ENCODE data around the gene ZEB1. TPM values are rescaled to one million over a fixed set of nuclear protein-coding genes. Genes with fewer than 3 reads are reported as not detected.

ZEB1 gene
- total RNA-seq, 2 donors from 2014 or later, result 0.84 TPM

DNA sequence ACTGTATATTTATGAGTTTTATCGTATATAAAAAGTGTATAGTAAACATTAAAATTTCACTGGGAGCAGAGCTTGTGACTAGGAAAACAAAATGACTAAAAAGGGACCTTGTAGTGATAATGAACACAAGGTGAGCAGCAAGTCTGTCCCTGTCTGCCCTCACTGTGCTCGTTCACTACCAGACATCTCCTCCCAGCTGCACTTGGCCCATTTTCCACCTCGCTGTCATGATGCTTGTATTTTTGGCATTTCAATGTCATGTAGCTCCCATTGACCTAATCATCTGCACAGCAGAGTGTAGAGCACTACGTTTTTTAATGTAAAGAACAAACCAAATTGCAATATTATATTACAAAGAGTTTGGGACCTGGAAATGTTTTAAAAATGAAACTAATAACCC is 207.2 kb downstream of the ZEB1 start:
- no peaks in the 10 kb centered on the region for H3K36me3 ChIP-seq (ENCODE audit: control insufficient read depth, insufficient read depth, low read length)

DNA sequence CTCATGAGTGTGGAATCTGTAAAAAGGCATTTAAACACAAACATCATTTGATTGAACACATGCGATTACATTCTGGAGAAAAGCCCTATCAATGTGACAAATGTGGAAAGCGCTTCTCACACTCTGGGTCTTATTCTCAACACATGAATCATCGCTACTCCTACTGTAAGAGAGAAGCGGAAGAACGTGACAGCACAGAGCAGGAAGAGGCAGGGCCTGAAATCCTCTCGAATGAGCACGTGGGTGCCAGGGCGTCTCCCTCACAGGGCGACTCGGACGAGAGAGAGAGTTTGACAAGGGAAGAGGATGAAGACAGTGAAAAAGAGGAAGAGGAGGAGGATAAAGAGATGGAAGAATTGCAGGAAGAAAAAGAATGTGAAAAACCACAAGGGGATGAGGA is 207.7 kb downstream of the ZEB1 start:
- H3K27me3 ChIP-seq (ENCODE audit: control insufficient read depth, insufficient read depth, low read length, poor library complexity, severe bottlenecking), result no peaks in the 10 kb centered on the region
- no peak for DNase-seq

More for the DNA sequence above, 207.2 kb downstream of the ZEB1 start:
- no peaks in the 10 kb centered on the region for H3K27me3 ChIP-seq (ENCODE audit: control insufficient read depth, insufficient read depth, low read length, poor library complexity, severe bottlenecking)
- no peak overlapping the region for H3K4me3 Mint-ChIP-seq
- H3K4me1 Mint-ChIP-seq, result peaks cover 11% of the 10 kb centered on the region
- H3K9ac ChIP-seq (ENCODE audit: extremely low read depth, low read length, poor library complexity, severe bottlenecking), result no peak overlapping the region
- no peak for DNase-seq
- H3K4me1 ChIP-seq (ENCODE audit: control insufficient read depth, insufficient read depth, low read length), result no peaks in the 10 kb centered on the region
- H3K4me3 ChIP-seq (ENCODE audit: low read length), result no peak overlapping the region
- TF ChIP-seq, protein P1, sequence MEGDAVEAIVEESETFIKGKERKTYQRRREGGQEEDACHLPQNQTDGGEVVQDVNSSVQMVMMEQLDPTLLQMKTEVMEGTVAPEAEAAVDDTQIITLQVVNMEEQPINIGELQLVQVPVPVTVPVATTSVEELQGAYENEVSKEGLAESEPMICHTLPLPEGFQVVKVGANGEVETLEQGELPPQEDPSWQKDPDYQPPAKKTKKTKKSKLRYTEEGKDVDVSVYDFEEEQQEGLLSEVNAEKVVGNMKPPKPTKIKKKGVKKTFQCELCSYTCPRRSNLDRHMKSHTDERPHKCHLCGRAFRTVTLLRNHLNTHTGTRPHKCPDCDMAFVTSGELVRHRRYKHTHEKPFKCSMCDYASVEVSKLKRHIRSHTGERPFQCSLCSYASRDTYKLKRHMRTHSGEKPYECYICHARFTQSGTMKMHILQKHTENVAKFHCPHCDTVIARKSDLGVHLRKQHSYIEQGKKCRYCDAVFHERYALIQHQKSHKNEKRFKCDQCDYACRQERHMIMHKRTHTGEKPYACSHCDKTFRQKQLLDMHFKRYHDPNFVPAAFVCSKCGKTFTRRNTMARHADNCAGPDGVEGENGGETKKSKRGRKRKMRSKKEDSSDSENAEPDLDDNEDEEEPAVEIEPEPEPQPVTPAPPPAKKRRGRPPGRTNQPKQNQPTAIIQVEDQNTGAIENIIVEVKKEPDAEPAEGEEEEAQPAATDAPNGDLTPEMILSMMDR (conservative IDR thresholded peaks at IDR 0.05), result no peak
- 98 to 100% methylated on average over 1 to 4 of the region's 4 CpGs for WGBS, 2 experiments (ENCODE audit: insufficient coverage in 1 of 2, insufficient read length in 1 of 2)
- H3K27me3 Mint-ChIP-seq (ENCODE audit: insufficient read depth), result no peaks in the 10 kb centered on the region
- H3K9me3 ChIP-seq (ENCODE audit: control insufficient read depth, low read length), result no peaks in the 10 kb centered on the region
- no peak overlapping the region for H3K27ac ChIP-seq (ENCODE audit: low read depth, low read length)
- H3K27ac Mint-ChIP-seq, result no peak overlapping the region
- no peaks in the 10 kb centered on the region for H3K36me3 Mint-ChIP-seq (ENCODE audit: low read depth)
- H3K9me3 Mint-ChIP-seq, result no peaks in the 10 kb centered on the region

DNA sequence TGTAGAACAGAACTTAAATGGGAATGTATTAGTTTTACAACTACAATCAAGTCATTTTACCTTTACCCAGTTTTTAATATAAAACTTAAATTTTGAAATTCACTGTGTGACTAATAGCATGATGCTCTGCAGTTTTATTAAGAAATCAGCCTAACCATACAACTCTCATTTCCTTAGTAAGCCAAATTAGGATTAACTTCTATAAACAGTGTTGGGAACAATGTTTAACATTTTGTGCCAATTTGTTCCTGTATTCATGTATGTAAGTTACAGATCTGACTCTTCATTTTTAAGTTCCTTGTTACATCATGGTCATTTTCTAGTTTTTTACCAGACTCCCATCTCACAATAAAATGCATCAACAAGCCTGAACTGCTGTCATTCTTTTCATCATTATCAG is 209.8 kb downstream of the ZEB1 start:
- no peaks in the 10 kb centered on the region for H3K9me3 Mint-ChIP-seq
- no peaks in the 10 kb centered on the region for H3K27me3 ChIP-seq (ENCODE audit: control insufficient read depth, insufficient read depth, low read length, poor library complexity, severe bottlenecking)
- H3K27ac Mint-ChIP-seq, result no peak overlapping the region
- H3K4me3 Mint-ChIP-seq, result no peak overlapping the region
- no peaks in the 10 kb centered on the region for H3K9me3 ChIP-seq (ENCODE audit: control insufficient read depth, low read length)
- no peak overlapping the region for H3K27ac ChIP-seq (ENCODE audit: low read depth, low read length)
- DNase-seq, result no peak
- no peaks in the 10 kb centered on the region for H3K4me1 ChIP-seq (ENCODE audit: control insufficient read depth, insufficient read depth, low read length)
- TF ChIP-seq, protein P1 (conservative IDR thresholded peaks at IDR 0.05), result no peak
- H3K4me3 ChIP-seq (ENCODE audit: low read length), result no peak overlapping the region
- H3K27me3 Mint-ChIP-seq (ENCODE audit: insufficient read depth), result no peaks in the 10 kb centered on the region
- H3K36me3 ChIP-seq (ENCODE audit: control insufficient read depth, insufficient read depth, low read length), result no peaks in the 10 kb centered on the region
- H3K4me1 Mint-ChIP-seq, result peaks cover 11% of the 10 kb centered on the region
- no peak overlapping the region for H3K9ac ChIP-seq (ENCODE audit: extremely low read depth, low read length, poor library complexity, severe bottlenecking)
- H3K36me3 Mint-ChIP-seq (ENCODE audit: low read depth), result no peaks in the 10 kb centered on the region

More for the DNA sequence above, 207.7 kb downstream of the ZEB1 start:
- WGBS, 2 experiments (ENCODE audit: insufficient coverage in 1 of 2, insufficient read length in 1 of 2), result 93 to 100% methylated on average over 9 to 11 of the region's 11 CpGs
- Histone ChIP-seq H3K9ac (ENCODE audit: extremely low read depth, low read length, poor library complexity, severe bottlenecking) (no peak overlapping the region), H3K9me3 (ENCODE audit: control insufficient read depth, low read length) (no peaks in the 10 kb centered on the region), H3K27ac (ENCODE audit: low read depth, low read length) (no peak overlapping the region), H3K4me1 (ENCODE audit: control insufficient read depth, insufficient read depth, low read length) (no peaks in the 10 kb centered on the region), H3K36me3 (ENCODE audit: control insufficient read depth, insufficient read depth, low read length) (no peaks in the 10 kb centered on the region), H3K4me3 (ENCODE audit: low read length) (no peak overlapping the region)
- no peaks in the 10 kb centered on the region for H3K36me3 Mint-ChIP-seq (ENCODE audit: low read depth)
- peaks cover 11% of the 10 kb centered on the region for H3K4me1 Mint-ChIP-seq
- H3K9me3 Mint-ChIP-seq, result no peaks in the 10 kb centered on the region
- no peak overlapping the region for H3K27ac Mint-ChIP-seq
- no peak overlapping the region for H3K4me3 Mint-ChIP-seq
- TF ChIP-seq, protein P1 (conservative IDR thresholded peaks at IDR 0.05), result no peak
- H3K27me3 Mint-ChIP-seq (ENCODE audit: insufficient read depth), result no peaks in the 10 kb centered on the region

Data from endodermal cell (in vitro differentiated cells).